ENCODE results near the gene BARD1.
A peak's percentile ranks its signal among the peaks of the same experiment; 100 is the strongest.
"Not testable (repeated sequence)": the region's sequence is repeated elsewhere in the genome, so short reads cannot be mapped to it uniquely, and the experiment has no call there.

Gene BARD1

DNA sequence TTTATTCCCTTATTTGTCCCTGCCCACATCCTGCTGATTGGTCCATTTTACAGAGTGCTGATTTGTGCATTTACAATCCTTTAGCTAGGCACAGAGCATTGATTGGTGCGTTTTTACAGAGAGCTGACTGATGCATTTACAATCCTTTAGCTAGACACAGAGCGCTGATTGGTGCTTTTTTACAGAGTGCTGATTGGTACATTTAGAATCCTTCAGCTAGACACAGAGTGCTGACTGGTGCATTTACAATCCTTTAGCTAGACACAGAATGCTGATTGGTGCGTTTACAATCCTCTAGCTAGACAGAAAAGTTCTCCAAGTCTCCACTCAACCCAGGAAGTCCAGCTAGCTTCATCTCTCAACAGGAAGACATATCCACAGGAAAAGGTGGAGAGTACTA, 91.6 kb downstream of the BARD1 start:
- not testable (repeated sequence) for H3K27me3 Mint-ChIP-seq, ATAC-seq, H3K4me3 Mint-ChIP-seq, H3K4me1 Mint-ChIP-seq, H3K27ac Mint-ChIP-seq, DNase-seq
- peaks cover 19 to 23% of the 10 kb centered on the region in 2 donors for H3K9me3 Mint-ChIP-seq

DNA sequence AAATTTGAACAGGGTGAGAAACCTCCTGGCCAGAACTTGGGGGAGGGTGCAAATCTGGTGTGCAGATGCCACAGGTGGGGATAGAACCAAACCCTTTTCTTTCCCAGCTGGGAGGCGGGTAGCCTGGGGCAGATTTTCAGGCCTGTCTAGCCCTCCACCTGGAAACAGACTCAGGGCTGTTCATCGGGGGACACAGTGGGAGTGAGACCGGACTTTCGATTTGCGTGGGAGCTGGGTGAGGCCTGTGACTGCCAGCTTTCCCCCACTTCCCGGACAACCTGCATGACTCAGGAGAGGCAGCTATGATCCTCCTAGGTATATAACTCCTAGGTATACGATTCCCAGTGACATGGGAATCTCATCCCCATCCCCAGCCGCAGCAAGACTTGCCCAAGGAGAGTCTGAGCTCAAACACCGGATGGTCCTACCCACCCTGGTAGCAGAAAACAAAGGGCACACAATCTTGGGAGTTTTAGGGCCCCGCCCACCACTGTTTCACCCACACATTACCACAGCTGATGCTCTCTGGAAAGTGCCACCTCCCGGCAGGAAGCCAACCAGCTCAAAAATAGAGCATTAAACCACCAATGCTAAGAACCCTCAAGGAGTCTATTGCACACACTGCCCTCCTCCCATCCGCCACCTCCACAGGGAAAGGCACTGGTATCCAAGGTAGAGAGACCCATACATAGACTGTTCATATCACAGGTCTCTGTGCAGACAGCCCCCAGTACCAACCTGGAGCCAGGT, 92.5 kb downstream of the BARD1 start:
- Mint-ChIP-seq H3K27ac (peak overlapping the region in 1 of 2 donors; percentile 23), H3K9me3 (peaks cover 19 to 22% of the 10 kb centered on the region in 2 donors), H3K27me3 (no peaks in the 10 kb centered on the region), H3K4me3 (no peak overlapping the region), H3K4me1 (peaks cover 7% of the 10 kb centered on the region)
- DNase-seq (no peak), ATAC-seq (no peak)

DNA sequence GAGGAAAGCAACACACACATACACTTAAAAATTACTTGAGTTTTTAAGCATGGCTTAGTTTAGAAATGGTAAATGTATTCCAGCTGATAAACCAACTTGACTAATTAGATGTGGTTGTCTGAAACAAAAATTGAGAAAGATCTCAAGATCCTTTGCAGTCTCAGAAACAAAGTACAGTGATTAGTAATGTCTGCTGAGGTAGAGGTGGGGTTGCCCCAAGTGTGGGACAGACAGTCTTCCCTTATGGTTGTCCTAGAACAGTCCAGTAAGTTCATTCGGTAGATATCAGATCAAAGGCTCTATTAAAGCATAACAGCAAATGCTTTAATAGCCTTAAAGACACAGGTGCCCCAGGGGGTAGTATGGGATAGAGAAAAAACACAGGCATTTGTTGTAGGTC, 94.5 kb downstream of the BARD1 start:
- peak overlapping the region in 1 of 2 donors; percentile 72 for H3K27ac Mint-ChIP-seq
- ATAC-seq (no peak), DNase-seq (no peak)
- peaks cover 7% of the 10 kb centered on the region for H3K4me1 Mint-ChIP-seq
- H3K9me3 Mint-ChIP-seq, result peaks cover 7 to 10% of the 10 kb centered on the region in 2 donors
- H3K27me3 Mint-ChIP-seq, result no peaks in the 10 kb centered on the region
- no peak overlapping the region for H3K4me3 Mint-ChIP-seq

DNA sequence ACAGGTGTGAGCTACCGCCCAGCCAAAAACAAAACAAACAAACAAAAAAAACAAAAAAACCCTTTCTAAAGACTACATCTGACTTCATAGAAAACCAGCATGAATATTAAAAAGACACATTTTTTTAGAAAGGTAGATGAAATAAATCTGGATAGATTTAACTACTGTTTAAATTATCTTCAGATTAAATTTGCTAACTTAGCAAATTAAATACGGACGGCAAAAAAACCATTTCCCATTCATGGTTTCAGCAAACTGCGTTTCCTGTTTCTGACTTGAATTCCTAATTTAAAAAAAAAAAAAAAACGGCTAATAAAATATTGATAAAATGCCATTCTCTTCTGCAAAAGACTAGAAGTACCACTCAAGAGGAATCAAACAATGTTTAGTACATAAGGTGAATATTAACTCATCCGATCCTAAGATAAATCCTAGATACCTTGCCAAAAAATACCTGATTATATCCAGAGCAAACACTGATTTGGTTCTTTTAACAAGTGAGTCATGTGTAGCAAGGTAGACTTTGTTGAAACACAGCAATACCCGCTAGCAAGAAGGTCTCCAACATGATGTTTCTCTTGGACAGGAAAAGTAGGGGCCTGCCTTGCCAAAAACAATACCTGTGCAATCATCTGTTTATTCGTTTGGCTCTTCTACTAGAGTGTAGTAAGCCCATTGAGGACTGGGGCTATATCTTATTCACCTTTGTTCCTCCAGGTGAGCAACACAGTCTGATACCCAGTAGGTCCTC, 96.2 kb downstream of the BARD1 start:
- Mint-ChIP-seq H3K27ac (no peak overlapping the region), H3K9me3 (peaks cover 4 to 6% of the 10 kb centered on the region in 2 donors), H3K4me3 (no peak overlapping the region), H3K4me1 (peaks cover 7% of the 10 kb centered on the region), H3K27me3 (no peaks in the 10 kb centered on the region)
- DNase-seq (no peak), ATAC-seq (no peak)

DNA sequence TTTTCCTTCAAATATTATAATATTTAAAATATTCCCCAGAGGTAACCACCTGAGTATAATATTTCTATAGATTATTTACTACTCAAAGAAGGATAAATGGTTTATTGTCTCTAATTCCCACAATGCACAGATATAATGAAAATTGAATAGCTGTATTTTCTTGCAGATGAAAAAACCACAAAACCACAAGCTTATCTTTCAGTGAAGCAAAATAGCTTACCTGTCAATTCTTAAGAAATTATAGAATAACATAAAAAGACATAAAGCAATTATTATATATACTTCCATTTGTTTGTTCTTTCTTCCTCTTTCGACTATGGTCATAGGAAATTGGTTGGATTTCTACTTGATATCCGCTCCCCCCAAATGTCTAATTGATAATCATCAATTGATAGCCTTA, 98.8 kb downstream of the BARD1 start:
- ATAC-seq, result no peak
- no peaks in the 10 kb centered on the region for H3K9me3 Mint-ChIP-seq
- H3K27me3 Mint-ChIP-seq, result no peaks in the 10 kb centered on the region
- no peak for DNase-seq
- no peak overlapping the region for H3K27ac Mint-ChIP-seq
- no peaks in the 10 kb centered on the region for H3K4me1 Mint-ChIP-seq
- no peak overlapping the region for H3K4me3 Mint-ChIP-seq

DNA sequence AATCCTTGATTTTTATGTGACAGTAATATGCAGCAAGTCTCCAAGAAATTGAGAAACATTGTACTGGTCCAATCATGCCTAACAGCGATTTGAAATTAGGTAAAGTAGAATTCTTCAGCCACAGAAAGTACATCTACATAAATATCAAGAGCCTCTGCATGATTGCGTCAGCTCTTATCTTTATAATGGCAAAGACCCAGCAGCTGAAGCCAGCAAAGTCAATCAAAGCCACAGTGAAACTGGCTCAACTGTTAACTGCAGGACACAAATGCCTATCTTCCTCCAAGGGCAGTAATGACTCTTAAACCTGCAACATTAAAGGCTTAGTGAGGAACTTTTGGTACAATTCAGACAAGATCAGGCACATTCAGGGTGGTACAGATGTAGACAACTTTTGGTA, 102.5 kb downstream of the BARD1 start:
- Mint-ChIP-seq H3K9me3 (no peaks in the 10 kb centered on the region), H3K27me3 (no peaks in the 10 kb centered on the region), H3K4me1 (no peaks in the 10 kb centered on the region), H3K4me3 (no peak overlapping the region), H3K27ac (no peak overlapping the region)
- DNase-seq (no peak), ATAC-seq (no peak)

DNA sequence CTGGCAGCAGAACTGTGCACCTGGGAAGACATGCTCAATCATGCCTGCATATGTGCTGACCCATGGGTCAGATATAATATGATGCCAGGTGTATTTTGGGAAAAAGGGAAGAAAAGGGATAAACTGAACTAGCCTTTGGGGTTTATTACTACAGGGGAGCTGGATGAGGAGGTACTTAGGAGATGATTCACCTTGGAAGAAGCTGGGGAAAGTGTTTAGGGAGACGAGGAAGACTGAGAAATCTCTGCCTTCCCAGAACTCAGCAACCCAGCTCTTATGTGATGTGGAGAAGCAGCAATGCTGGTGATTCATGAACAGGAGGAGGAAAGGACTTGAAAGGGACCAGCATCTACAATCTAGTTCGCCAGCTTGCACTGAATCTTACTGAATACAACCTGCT, 110.2 kb downstream of the BARD1 start:
- no peak for DNase-seq
- no peak overlapping the region for H3K4me3 Mint-ChIP-seq
- no peak overlapping the region for H3K27ac Mint-ChIP-seq
- H3K9me3 Mint-ChIP-seq, result peaks cover 15% of the 10 kb centered on the region in 2 donors
- peaks cover 8% of the 10 kb centered on the region for H3K27me3 Mint-ChIP-seq
- no peaks in the 10 kb centered on the region for H3K4me1 Mint-ChIP-seq
- no peak for ATAC-seq

DNA sequence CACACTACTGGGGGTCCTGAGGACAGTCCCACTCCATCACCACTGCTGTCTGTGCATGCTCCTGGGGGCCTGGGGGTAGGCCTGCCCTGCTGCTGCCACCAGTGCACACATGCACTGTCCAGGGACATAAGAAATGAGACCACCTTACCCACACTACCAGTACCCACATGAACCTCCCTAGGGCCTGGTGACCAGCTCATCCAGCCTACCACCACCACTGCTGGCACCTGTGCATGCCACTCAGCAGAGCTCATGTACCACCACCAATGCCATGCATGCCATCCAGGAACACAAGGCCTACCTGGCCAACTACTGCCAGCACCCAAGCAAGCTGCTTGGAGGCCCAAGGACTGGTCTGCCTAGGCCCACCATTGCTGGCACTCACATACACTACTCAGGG, 112.8 kb downstream of the BARD1 start:
- H3K4me1 Mint-ChIP-seq, result no peaks in the 10 kb centered on the region
- no peak for DNase-seq
- H3K4me3 Mint-ChIP-seq, result no peak overlapping the region
- no peak for ATAC-seq
- peaks cover 8% of the 10 kb centered on the region for H3K27me3 Mint-ChIP-seq
- no peak overlapping the region for H3K27ac Mint-ChIP-seq
- peaks cover 20 to 21% of the 10 kb centered on the region in 2 donors for H3K9me3 Mint-ChIP-seq

DNA sequence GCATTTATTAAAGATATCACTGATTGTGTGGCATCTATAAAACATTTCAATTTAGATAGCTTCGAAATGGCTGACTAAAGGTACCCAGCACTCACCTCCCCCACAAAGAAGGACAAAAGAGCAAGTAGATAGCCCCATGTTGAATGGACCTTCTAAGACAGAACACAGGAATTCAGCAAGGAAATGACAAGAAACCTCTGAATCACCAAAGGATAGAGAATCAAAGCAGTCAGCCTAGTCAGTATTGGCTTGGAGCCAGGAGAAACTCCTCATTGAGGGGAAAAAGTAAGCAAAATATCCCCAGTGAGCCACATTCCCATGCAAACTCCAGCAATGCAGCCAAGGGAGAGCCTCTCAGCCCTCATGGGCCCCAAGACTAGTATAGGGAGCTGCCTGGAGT, 113.7 kb downstream of the BARD1 start:
- H3K4me1 Mint-ChIP-seq, result no peaks in the 10 kb centered on the region
- H3K27me3 Mint-ChIP-seq, result peaks cover under 1% of the 10 kb centered on the region

DNA sequence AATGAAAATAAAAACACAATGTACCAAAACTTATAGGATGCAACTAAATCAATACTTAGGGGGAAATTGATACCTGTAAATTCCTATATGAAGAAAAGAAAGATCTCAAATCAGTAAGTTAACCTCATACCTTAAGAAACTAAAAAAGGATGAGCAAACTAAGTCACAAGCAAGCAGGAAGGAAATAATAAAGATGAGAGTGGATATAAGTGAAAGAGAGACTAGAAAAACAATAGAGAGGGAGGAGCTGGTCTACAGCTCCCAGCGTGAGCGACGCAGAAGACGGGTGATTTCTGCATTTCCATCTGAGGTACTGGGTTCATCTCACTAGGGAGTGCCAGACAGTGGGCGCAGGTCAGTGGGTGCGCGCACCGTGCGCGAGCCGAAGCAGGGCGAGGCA, 125.9 kb downstream of the BARD1 start:
- H3K27me3 Mint-ChIP-seq, H3K9me3 Mint-ChIP-seq, ATAC-seq, DNase-seq: not testable (repeated sequence)
- Mint-ChIP-seq H3K4me3 (peak overlapping the region; percentile 80 to 89), H3K4me1 (peaks cover 11% of the 10 kb centered on the region), H3K27ac (peak overlapping the region in 1 of 2 donors; percentile 67)

More for the DNA sequence above, 113.7 kb downstream of the BARD1 start:
- Mint-ChIP-seq H3K27ac (no peak overlapping the region), H3K4me3 (no peak overlapping the region), H3K9me3 (peaks cover 14 to 15% of the 10 kb centered on the region in 2 donors)
- DNase-seq (no peak), ATAC-seq (no peak)

DNA sequence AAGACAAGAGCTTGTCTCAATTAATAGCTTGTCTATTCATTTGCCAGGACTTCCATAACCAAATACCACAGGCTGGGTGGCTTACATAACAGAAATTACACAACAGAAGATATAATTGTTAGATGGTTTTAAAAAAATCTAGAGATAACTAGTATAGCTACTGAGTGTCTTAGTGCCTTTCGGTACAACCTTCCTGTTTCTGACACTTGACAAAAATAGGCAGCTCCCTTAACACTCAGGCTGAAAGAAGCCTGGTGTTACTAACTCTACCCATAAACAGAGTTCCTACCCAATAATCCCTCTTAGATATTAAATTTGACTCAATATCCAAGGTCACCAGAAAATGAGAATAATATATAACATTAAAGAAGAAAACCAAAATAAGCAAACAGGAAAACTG, 129.7 kb downstream of the BARD1 start:
- ATAC-seq, result no peak
- no peaks in the 10 kb centered on the region for H3K27me3 Mint-ChIP-seq
- no peak overlapping the region for H3K4me3 Mint-ChIP-seq
- peaks cover 11% of the 10 kb centered on the region for H3K4me1 Mint-ChIP-seq
- no peak for DNase-seq
- H3K9me3 Mint-ChIP-seq, result no peaks in the 10 kb centered on the region
- H3K27ac Mint-ChIP-seq, result no peak overlapping the region

DNA sequence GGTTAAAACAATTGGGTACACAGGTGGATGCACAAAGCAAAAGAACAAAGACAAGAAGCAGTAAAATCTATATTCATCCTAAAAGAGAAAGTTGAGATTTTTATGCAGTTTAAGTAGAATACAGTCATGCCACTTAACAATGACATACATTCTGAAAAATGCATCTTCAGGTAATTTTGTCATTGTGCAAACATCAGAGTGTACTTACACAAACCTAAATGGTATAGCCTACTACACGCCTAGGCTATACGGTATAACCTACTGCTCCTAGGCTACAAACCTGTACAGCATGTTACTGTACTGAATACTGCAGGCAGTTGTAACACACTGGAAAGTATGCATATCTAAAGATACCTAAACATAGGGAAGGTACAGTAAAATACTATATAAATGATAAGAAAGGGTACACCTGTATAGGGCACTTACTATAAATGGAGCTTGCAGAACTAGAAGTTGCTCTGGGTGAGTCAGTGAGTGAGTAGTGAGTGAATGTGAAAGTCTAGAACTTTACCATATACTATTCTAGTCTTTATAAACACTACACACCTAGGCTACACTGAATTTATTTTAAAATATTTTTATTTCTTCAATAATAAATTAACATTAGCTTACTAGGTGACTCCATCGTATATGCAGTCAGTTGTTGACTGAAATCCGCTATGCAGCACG, 132.9 kb downstream of the BARD1 start:
- H3K27ac Mint-ChIP-seq, result no peak overlapping the region
- no peak overlapping the region for H3K4me3 Mint-ChIP-seq
- H3K27me3 Mint-ChIP-seq, result no peaks in the 10 kb centered on the region
- ATAC-seq (no peak), DNase-seq (no peak)
- no peaks in the 10 kb centered on the region for H3K9me3 Mint-ChIP-seq
- no peaks in the 10 kb centered on the region for H3K4me1 Mint-ChIP-seq
